Fibroblast of pulmonary artery (primary cell): ENCODE data around the gene FANCE.

Source experiments
- DNase-seq: peaks from one replicate; pipeline ENCODE4 v3.0.0-alpha.2; 2010; ENCODE audit warnings: low read depth
- H3K4me3 ChIP-seq: replicated peaks from 2 replicates; pipeline ENCODE4 v1.5.1; 2011; ENCODE audit warnings: low read depth, mild to moderate bottlenecking, control low read depth, low read length, moderate library complexity
- TF ChIP-seq, protein P1 (sequence below): IDR thresholded peaks from 2 replicates; pipeline ENCODE4 v1.5.1; 2011; ENCODE audit warnings: mild to moderate bottlenecking, control low read depth, low read length, inconsistent platforms; ENCODE audit errors: missing control alignments

The FANCE gene

DNA sequence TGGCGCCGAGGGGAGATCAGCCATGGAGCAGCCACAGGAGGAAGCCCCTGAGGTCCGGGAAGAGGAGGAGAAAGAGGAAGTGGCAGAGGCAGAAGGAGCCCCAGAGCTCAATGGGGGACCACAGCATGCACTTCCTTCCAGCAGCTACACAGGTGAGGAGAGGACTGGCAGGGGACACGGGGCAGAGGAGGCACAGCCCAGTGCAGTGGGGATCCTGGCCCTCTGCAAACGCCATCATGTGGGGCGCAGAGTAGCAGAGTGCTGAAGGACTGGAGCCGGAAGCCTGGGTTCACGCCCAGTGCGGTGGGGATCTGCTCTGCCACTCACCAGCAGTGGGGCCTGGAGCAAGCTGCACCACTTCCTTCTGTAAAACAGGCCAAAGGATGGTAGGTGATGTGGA lies 41.1 kb upstream of the FANCE start:
- TF ChIP-seq, protein P1, sequence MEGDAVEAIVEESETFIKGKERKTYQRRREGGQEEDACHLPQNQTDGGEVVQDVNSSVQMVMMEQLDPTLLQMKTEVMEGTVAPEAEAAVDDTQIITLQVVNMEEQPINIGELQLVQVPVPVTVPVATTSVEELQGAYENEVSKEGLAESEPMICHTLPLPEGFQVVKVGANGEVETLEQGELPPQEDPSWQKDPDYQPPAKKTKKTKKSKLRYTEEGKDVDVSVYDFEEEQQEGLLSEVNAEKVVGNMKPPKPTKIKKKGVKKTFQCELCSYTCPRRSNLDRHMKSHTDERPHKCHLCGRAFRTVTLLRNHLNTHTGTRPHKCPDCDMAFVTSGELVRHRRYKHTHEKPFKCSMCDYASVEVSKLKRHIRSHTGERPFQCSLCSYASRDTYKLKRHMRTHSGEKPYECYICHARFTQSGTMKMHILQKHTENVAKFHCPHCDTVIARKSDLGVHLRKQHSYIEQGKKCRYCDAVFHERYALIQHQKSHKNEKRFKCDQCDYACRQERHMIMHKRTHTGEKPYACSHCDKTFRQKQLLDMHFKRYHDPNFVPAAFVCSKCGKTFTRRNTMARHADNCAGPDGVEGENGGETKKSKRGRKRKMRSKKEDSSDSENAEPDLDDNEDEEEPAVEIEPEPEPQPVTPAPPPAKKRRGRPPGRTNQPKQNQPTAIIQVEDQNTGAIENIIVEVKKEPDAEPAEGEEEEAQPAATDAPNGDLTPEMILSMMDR, result no peak
- no peak for DNase-seq
- no peak overlapping the region for H3K4me3 ChIP-seq

DNA sequence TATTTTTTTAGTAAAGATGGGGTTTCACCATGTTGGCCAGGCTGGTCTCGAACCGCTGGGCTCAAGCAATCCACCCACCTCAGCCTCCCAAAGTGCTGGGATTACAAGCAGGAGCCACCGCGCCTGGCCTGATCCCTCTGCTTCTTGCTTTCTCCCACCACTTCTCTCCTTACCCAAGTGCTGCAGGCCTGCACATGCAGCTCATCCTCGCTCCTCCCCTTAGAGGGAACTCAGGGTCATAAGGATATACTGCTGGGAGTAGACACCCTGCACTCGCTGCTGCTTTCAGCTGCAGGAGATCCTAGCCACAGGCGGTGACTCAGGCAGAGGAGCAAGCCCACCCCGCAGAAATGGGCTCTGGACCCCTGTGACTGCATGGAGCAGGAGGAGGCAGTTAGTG lies 40.0 kb upstream of the FANCE start:
- no peak overlapping the region for H3K4me3 ChIP-seq
- no peak for DNase-seq
- TF ChIP-seq, protein P1, result no peak

DNA sequence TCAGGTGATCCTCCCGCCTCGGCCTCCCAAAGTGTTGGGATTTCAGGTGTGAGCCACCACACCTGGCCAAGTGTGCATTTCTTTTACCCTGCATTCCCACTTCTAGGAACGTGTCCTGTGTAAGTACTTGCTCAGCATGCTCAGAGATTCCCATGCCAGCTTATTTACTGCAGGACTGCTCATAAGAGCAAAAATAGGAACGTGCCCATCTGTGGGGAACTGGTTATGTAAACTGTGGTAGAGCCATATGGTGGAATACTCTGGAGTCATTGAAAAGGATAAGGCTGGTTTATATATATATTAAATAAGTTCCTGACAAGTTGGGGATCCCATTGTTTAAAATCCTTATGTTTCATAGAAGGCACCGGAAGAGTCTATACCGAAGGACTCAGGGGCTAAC lies 38.2 kb upstream of the FANCE start:
- no peak overlapping the region for H3K4me3 ChIP-seq
- TF ChIP-seq, protein P1, result no peak
- no peak for DNase-seq

DNA sequence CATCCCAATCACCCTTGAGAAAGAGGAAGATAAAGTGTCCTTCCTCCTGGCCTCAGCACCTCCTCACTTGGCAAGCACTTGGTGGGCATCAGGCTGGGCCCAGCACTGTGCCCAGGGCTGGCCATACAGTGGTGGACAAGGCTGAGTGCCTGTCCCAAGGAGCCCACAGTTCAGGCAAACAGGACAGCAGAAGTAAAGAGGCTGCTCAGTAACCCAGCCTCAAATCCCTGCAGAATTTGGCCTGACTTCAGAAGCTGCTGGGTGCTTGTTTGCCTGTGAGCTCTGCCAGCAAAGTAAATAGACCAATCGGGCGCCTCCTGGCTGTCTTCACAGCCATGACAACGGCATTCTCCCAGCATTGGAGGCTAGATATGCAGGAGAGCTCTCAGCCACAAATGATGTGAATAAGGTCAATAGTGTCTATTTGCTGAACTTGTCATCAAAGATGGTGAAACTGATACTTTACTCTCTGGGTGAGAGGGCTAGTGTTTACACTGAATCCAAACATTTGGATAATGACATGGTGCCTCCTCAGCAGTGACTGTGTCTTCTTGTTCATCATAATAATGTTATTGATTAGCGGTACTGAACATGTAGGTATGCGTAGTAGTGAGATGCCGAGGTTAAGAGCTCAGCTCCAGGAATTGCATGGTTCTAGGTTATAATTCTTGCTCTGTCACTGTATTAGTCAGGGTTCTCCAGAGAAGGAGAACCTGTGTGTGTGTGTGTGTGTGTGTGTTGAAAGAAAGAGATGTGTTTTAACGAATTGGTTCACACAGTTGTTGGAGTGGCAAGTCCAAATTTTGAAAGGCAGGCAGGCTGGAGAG lies 36.9 kb upstream of the FANCE start:
- peak; percentile 87 for DNase-seq
- TF ChIP-seq, protein P1, result peak; percentile 56
- H3K4me3 ChIP-seq, result no peak overlapping the region

DNA sequence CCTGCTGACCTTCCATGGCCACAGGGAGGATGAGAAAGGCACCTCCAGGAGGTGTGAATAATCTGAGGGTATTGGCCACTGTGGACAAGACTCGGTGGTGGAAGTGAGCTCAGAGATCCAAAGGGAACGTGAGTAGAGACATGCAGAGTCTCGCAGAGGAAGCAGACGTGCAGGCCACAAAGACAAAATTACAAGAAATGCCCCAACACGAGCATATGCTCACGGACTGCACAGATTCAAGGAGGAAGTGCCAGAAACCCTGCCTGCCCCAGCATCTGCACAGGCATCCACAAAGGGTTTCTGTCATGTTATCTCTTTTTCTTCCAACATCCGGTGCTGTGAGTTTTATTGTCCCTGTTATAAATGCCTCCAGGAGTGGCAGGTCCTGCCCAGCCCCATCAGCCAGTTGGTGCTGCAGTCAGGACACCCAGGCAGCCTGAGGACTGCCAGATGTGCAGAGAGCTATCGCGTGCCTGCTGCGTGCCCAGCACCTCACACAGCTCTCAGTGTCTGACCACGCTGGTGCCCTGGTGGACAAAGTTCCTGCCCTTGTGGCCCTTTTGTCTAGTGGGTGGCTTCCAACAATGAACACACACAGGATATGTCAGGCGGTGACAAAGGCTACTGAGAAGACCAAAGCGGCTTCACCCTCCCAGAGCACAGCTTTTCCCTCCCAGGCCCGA lies 34.0 kb upstream of the FANCE start:
- no peak for DNase-seq
- H3K4me3 ChIP-seq, result no peak overlapping the region
- TF ChIP-seq, protein P1, result no peak

DNA sequence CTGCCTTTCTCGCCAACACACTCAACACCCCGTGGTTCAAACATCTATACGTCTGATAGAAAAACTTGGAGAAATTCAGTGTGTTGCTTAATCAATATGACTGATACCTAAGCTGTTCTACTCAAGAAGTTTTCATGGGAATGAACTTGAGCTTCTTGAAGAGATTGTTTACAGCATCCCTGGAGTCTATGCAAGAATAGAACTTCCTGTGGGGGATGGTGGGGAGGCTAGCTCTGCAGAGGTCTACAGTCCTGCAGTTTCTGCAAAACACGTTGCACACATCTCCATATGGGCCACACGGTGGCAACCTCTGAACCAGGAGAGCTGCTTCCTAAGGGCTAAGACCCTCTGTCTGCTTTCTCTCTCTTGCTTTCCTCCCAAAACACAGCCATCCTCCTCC lies 32.7 kb upstream of the FANCE start:
- DNase-seq, result peak; percentile 77
- TF ChIP-seq, protein P1, result peak; percentile 48

More for the DNA sequence above, 32.7 kb upstream of the FANCE start:
- H3K4me3 ChIP-seq, result no peak overlapping the region
